ENCODE data around the gene SLC39A5. TPM values are rescaled to one million over a fixed set of nuclear protein-coding genes. Genes with fewer than 3 reads are reported as not detected.

The SLC39A5 gene
- total and polyA plus RNA-seq, 2 of the 8 experiments (the other 6 are each of a cell fraction or from before 2014, with no cell fraction given), result 0.27 TPM; not detected in 1

- Histone ChIP-seq H3K27me3 (replicated peaks in 1 of 4; ENCODE audit: control insufficient read depth in 3 of 4, extremely low read depth in 1 of 4, insufficient read depth in 3 of 4, low read length in 3 of 4) (no peaks in the 10 kb centered on the region), H3K27ac (ENCODE audit: low read depth, low read length) (no peak overlapping the region), H2AK5ac (ENCODE audit: low read depth, low read length) (no peak overlapping the region), H3K56ac (replicated peaks; ENCODE audit: insufficient read length, low read depth, low read length) (no peak overlapping the region), H2BK12ac (ENCODE audit: low read depth, low read length) (no peak overlapping the region), H3K4me1 (replicated peaks in 1 of 4; ENCODE audit: control insufficient read depth in 3 of 4, insufficient read depth in 4 of 4, low read length in 3 of 4) (peaks cover 8 to 17% (median 13%) of the 10 kb centered on the region in 4 experiments), H3K18ac (ENCODE audit: extremely low read depth, low read length) (no peak overlapping the region), H2BK5ac (ENCODE audit: low read depth, low read length) (peak overlapping the region; percentile 22; the same call in 1 of the 2 replicates), H4K20me1 (replicated peaks in 1 of 2; ENCODE audit: control insufficient read depth in 1 of 2, insufficient read depth in 2 of 2, low read length in 2 of 2) (peaks cover 5 to 9% of the 10 kb centered on the region in 2 experiments), H2BK20ac (ENCODE audit: low read length) (no peak overlapping the region), H3K4me2 (ENCODE audit: insufficient read depth in 1 of 2, low read depth in 2 of 2, low read length in 2 of 2) (peak overlapping the region; percentile 83 to 89), H4K5ac (ENCODE audit: insufficient read length, low read depth, low read length) (peak overlapping the region; percentile 4), H3K14ac (ENCODE audit: insufficient read length) (no peak overlapping the region), H2AFZ (ENCODE audit: low read length) (no peak overlapping the region), H3K79me1 (ENCODE audit: low read depth, low read length) (peaks cover 7% of the 10 kb centered on the region), H3K23ac (ENCODE audit: insufficient read length) (no peak overlapping the region), H4K8ac (ENCODE audit: extremely low read depth, insufficient read depth, low read length) (no peak overlapping the region), H3K9ac (replicated peaks in 1 of 4; ENCODE audit: extremely low read depth in 1 of 4, low read depth in 3 of 4, low read length in 3 of 4) (peak overlapping the region in 1 of 4 experiments; percentile 42; a peak in 1 of 7 replicates), H4K91ac (replicated peaks; ENCODE audit: insufficient read length, low read length) (no peak overlapping the region), H3K36me3 (ENCODE audit: control insufficient read depth in 2 of 4, insufficient read depth in 4 of 4, low read length in 3 of 4) (peaks cover 23 to 43% (median 28%) of the 10 kb centered on the region in 4 experiments), H2BK15ac (ENCODE audit: low read length) (no peak overlapping the region), H3K79me2 (ENCODE audit: control insufficient read depth in 1 of 2, insufficient read depth in 2 of 2, low read length in 2 of 2) (peaks cover 0 to 8% of the 10 kb centered on the region in 2 experiments; a peak in 1 of 4 replicates), H3K4ac (replicated peaks; ENCODE audit: insufficient read length, low read depth, low read length) (no peak overlapping the region), H3K4me3 (ENCODE audit: extremely low read depth in 1 of 4, insufficient read depth in 2 of 4, low read depth in 3 of 4, low read length in 4 of 4) (peak overlapping the region; percentile 60 to 96 (median 88)), H3K23me2 (ENCODE audit: low read depth, low read length) (peaks cover 11% of the 10 kb centered on the region; the same call in 1 of the 2 replicates), H3K9me3 (ENCODE audit: insufficient read depth in 2 of 2, low read depth in 1 of 2, low read length in 1 of 2) (no peaks in the 10 kb centered on the region), H2BK120ac (replicated peaks; ENCODE audit: low read depth, low read length) (no peak overlapping the region)
- 26% methylated on average over 8 of the region's 8 CpGs; no CpG with 5 or more reads in 1 of the 2 experiments for WGBS, 2 experiments (ENCODE audit: extremely low coverage in 1 of 2, insufficient coverage in 1 of 2, insufficient read length in 1 of 2, insufficient replicate concordance in 2 of 2, low coverage in 1 of 2, low lambda C conversion rate in 2 of 2, missing lambda C conversion rate in 1 of 2)
- POLR2A ChIA-PET (ENCODE audit: partially characterized antibody), result interaction anchor here (0.6 to 3.8 kb wide), 24 partner anchors 10 to 380 kb away, joined by 3 to 41 read pairs (median 4); partner anchors contain the start of genes COQ10A, CS, MYL6 and RNF41
- no peak for FAIRE-seq
- TF ChIP-seq ATF3 (IDR thresholded peaks at IDR 0.05; ENCODE audit: insufficient read depth, low read depth, low read length) (no peak), BCL11A (IDR thresholded peaks at IDR 0.05; ENCODE audit: low read depth in 2 of 2, low read length in 2 of 2) (no peak), SIX5 (IDR thresholded peaks at IDR 0.05; ENCODE audit: low read depth, low read length) (no peak), USF2 (IDR thresholded peaks at IDR 0.05; ENCODE audit: low read length) (0 out of 2 replicates have a peak, but pooled peaks have one; percentile 3), GTF2F1 (IDR thresholded peaks at IDR 0.05; ENCODE audit: borderline replicate concordance, low read depth, low read length) (no peak)
- TF ChIP-seq, protein P1, sequence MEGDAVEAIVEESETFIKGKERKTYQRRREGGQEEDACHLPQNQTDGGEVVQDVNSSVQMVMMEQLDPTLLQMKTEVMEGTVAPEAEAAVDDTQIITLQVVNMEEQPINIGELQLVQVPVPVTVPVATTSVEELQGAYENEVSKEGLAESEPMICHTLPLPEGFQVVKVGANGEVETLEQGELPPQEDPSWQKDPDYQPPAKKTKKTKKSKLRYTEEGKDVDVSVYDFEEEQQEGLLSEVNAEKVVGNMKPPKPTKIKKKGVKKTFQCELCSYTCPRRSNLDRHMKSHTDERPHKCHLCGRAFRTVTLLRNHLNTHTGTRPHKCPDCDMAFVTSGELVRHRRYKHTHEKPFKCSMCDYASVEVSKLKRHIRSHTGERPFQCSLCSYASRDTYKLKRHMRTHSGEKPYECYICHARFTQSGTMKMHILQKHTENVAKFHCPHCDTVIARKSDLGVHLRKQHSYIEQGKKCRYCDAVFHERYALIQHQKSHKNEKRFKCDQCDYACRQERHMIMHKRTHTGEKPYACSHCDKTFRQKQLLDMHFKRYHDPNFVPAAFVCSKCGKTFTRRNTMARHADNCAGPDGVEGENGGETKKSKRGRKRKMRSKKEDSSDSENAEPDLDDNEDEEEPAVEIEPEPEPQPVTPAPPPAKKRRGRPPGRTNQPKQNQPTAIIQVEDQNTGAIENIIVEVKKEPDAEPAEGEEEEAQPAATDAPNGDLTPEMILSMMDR (IDR thresholded peaks at IDR 0.05; ENCODE audit: control extremely low read depth in 1 of 3, insufficient read depth in 1 of 3, low read depth in 1 of 3, low read length in 3 of 3), result 0 out of 4 replicates have a peak, but pooled peaks of 1 of the 3 experiments have one; percentile 7
- no peak for DNase-seq (ENCODE audit: low read depth in 1 of 2, low spot score in 2 of 2)
- CTCF ChIA-PET (ENCODE audit: partially characterized antibody), result interaction anchor here (0.6 to 6.4 kb wide), 17 partner anchors 10 to 138 kb away, joined by 3 to 47 read pairs (median 12); partner anchors contain the start of genes COQ10A, RNF41, SMARCC2 and ZC3H10
Observed at GRCh38 chr12:56257071-56257470, 27.2 kb downstream of the SLC39A5 start.
